HG03097 (cell line): Measurements from ENCODE around the gene GAREM2.
"Not testable (repeated sequence)": the region's sequence is repeated elsewhere in the genome, so short reads cannot be mapped to it uniquely, and the experiment has no call there.

ENCODE experiments used
- ATAC-seq: cut with Tn5 transposase; IDR thresholded peaks from one replicate; pipeline ENCODE4 v1.9.1; 2021; ENCODE audit not compliant: unreplicated experiment, low FRiP score

The GAREM2 gene

GRCh38 chr2:26172871-26173775 lies at the start of gene GAREM2:
Gene GAREM2, plus strand, starts transcription at chr2:26173088. Its CDS starts 133 bp downstream, at chr2:26173221.
- ATAC-seq: no peak

- ATAC-seq: no peak
Measured at GRCh38 chr2:26123426-26123825, 49.5 kb upstream of the GAREM2 start.

GRCh38 chr2:26126074-26126473 lies 46.8 kb upstream of the GAREM2 start:
- no peak for ATAC-seq

GRCh38 chr2:26128176-26128575 lies 44.7 kb upstream of the GAREM2 start:
- no peak for ATAC-seq

GRCh38 chr2:26130763-26131162 lies 42.1 kb upstream of the GAREM2 start:
- no peak for ATAC-seq

- ATAC-seq: no peak
Measured at GRCh38 chr2:26136451-26136850, 36.4 kb upstream of the GAREM2 start.

GRCh38 chr2:26139269-26140183 lies 33.4 kb upstream of the GAREM2 start:
- no peak for ATAC-seq

GRCh38 chr2:26141145-26141769 lies 31.6 kb upstream of the GAREM2 start:
- ATAC-seq: no peak

- ATAC-seq: no peak
Measured at GRCh38 chr2:26144031-26144430, 28.9 kb upstream of the GAREM2 start.

- ATAC-seq: no peak
Measured at GRCh38 chr2:26144953-26145680, 27.8 kb upstream of the GAREM2 start.

- no peak for ATAC-seq
Measured at GRCh38 chr2:26148501-26148900, 24.4 kb upstream of the GAREM2 start.

GRCh38 chr2:26150243-26150642 lies 22.6 kb upstream of the GAREM2 start:
- no peak for ATAC-seq

GRCh38 chr2:26157580-26157979 lies 15.3 kb upstream of the GAREM2 start:
- ATAC-seq: no peak

- no peak for ATAC-seq
Measured at GRCh38 chr2:26161926-26162325, 11.0 kb upstream of the GAREM2 start.

- ATAC-seq: no peak
Measured at GRCh38 chr2:26162963-26163362, 9.9 kb upstream of the GAREM2 start.

- ATAC-seq: no peak
Measured at GRCh38 chr2:26164231-26164630, 8.7 kb upstream of the GAREM2 start.

- ATAC-seq: no peak
Measured at GRCh38 chr2:26164641-26165211, 8.2 kb upstream of the GAREM2 start.

GRCh38 chr2:26165403-26165802 lies 7.5 kb upstream of the GAREM2 start:
- no peak for ATAC-seq

GRCh38 chr2:26166541-26166940 lies 6.3 kb upstream of the GAREM2 start:
- ATAC-seq: not testable (repeated sequence)

- ATAC-seq: no peak
Measured at GRCh38 chr2:26168785-26169184, 4.1 kb upstream of the GAREM2 start.
